ENCODE data around the gene NEURL1B.

GRCh38 chr5:172699999-172700364 is 58.9 kb downstream of the NEURL1B start:
- TF ChIP-seq, protein P1, sequence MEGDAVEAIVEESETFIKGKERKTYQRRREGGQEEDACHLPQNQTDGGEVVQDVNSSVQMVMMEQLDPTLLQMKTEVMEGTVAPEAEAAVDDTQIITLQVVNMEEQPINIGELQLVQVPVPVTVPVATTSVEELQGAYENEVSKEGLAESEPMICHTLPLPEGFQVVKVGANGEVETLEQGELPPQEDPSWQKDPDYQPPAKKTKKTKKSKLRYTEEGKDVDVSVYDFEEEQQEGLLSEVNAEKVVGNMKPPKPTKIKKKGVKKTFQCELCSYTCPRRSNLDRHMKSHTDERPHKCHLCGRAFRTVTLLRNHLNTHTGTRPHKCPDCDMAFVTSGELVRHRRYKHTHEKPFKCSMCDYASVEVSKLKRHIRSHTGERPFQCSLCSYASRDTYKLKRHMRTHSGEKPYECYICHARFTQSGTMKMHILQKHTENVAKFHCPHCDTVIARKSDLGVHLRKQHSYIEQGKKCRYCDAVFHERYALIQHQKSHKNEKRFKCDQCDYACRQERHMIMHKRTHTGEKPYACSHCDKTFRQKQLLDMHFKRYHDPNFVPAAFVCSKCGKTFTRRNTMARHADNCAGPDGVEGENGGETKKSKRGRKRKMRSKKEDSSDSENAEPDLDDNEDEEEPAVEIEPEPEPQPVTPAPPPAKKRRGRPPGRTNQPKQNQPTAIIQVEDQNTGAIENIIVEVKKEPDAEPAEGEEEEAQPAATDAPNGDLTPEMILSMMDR (IDR thresholded peaks at IDR 0.05; ENCODE audit: insufficient read depth, low read depth, low read length) = no peak
- no peak for TF ChIP-seq EZH2 (IDR thresholded peaks at IDR 0.05; ENCODE audit: insufficient read depth, low read length)
